IPS-18c (cell line): ENCODE data around the gene ATP11A.

Source experiments
- H3K4me3 ChIP-seq: 2 replicates; pipeline ENCODE4 v1.7.0; 2013; ENCODE audit warnings: low read depth, mild to moderate bottlenecking, low read length, moderate library complexity; ENCODE audit not compliant: insufficient read depth
- H3K9me3 ChIP-seq: one replicate; pipeline ENCODE4 v1.6.1; 2013; ENCODE audit warnings: mild to moderate bottlenecking, low read length, moderate library complexity; ENCODE audit not compliant: control insufficient read depth, insufficient read depth

ATP11A gene

GRCh38 chr13:112928972-112929782, 239.3 kb downstream of the ATP11A start:
- H3K4me3 ChIP-seq: no peak overlapping the region
- no peaks in the 10 kb centered on the region for H3K9me3 ChIP-seq

DNA sequence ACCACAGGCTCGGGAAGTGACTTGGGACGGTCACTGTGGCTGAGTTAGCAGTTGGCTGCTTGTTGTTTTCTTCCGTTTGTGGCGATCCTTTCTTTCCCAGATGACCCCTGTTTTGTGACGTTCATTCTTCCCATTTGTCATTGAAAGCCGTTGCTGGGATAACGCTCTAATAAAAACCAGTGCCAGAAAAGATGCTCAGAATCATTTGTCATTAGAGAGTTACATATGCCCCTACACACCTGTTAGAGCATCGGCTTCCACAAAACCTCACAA, 239.9 kb downstream of the ATP11A start:
- Histone ChIP-seq H3K9me3 (no peaks in the 10 kb centered on the region), H3K4me3 (no peak overlapping the region)

GRCh38 chr13:112930192-112930591, 240.4 kb downstream of the ATP11A start:
- Histone ChIP-seq H3K4me3 (no peak overlapping the region), H3K9me3 (no peaks in the 10 kb centered on the region)

DNA sequence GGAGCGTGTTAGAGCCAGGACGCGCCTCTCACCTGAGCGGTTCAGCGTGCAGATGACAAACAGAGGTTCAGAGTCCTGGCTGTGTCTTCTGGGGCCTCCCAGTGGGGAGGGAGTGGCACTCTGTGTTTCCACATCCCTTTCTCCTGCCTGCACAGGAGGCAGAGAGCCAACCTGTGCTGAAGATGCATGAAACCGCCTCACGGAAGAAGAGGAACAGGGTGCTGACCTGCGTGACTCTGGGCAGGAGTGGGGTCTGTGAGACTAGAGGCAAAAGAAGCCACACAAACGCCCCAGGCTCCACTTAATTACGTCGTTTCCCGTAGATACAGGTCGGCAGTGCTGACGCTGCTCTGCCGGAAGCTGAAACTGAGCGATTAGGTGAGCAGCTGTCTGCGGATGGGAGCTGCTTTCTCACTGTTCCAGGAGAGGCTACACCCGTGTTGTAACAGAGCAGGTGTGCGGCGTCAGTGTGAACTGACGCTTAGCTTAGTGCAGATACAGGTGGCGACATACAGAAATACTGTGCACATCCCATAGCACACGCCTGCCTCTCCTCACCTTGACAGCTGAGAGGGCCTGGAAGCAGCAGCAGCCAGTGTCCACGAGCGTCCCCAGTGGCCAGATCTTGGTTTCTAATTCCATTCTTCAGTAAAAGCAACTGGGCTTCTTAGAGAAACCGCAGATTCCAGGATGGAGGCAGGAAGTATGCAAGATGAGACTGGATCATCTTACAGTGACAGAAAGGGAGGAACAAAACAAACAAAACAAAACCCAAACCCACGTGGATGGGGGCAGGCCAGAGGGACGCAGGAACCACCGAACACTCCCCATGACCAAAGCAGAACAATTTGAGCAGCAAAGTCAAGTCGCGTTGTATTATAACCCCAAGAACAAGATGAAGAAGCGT, 241.4 kb downstream of the ATP11A start:
- no peaks in the 10 kb centered on the region for H3K9me3 ChIP-seq
- no peak overlapping the region for H3K4me3 ChIP-seq

DNA sequence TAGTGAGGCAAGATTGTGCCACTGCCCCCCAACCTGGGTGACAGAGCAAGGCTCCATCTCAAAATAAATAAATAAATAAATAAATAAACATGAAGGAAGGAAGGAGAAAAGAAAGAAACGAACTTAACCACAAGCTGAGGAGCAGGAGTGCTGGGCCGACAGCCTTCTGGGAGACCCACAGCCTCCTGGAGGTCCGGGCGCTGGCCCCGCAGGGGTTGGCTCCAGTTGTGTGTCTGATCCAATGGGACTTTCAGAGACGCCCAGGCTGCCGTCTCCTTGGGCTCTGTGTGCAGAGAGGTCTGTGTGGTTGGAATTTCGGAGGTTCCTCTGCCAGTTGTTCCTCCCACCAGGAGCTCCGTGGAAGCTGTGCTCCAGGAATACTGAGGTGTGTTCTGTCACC, 243.1 kb downstream of the ATP11A start:
- no peaks in the 10 kb centered on the region for H3K9me3 ChIP-seq

DNA sequence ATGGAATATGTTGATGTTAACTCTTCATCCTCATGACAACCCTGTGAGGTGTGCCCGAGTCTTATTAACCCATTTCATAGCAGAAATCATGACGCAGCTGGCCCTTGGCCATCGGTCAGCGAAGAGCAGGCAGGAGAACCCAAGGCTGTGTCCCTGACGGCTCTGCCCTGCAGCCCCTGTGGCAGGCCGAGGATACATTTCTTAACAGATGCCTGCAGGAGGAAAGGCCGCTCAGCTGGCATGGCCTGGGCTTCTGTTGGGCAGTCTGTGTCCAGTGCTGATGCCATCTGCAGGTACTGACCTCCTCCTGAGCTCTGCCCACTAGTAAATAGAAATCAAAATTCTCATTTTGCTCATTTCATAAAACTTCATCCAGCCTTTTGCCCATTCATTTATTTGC, 243.8 kb downstream of the ATP11A start:
- no peak overlapping the region for H3K4me3 ChIP-seq
- no peaks in the 10 kb centered on the region for H3K9me3 ChIP-seq

More for the DNA sequence above, 243.1 kb downstream of the ATP11A start:
- H3K4me3 ChIP-seq: no peak overlapping the region

DNA sequence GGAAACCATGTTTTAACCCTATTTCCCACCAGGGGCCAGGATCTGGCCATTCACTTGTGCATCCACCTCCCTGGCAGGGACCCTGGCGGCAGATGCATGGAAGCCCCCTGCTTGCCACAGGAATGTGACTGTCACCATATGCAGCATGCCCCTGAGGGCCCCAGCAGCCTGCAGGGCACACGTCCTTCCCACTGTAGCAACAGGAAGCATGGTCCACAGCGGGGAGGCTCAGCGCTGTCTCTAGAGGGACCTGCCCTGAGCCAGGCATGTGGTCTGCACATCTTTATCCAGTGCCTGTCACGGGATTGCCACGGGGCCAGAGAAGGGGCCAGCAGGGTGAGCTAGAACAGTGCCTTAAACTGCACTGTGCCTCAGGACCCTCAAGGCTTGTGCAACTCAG, 244.2 kb downstream of the ATP11A start:
- H3K9me3 ChIP-seq: no peaks in the 10 kb centered on the region
- no peak overlapping the region for H3K4me3 ChIP-seq
